Colonic mucosa (tissue), 4 donors: ENCODE results near the gene POLR2L. TPM values are rescaled to one million over a fixed set of nuclear protein-coding genes. Genes with fewer than 3 reads are reported as not detected.

Experiments
- DNase-seq: peaks from one replicate; pipeline ENCODE4 v3.0.0-alpha.2; 2020
- H3K27ac ChIP-seq: fragments of 200-600 bp; one replicate; pipeline ENCODE4 v1.8.0; 2021
- H3K27me3 ChIP-seq: fragments of 200-600 bp; one replicate; pipeline ENCODE4 v1.8.0; 2021
- H3K36me3 ChIP-seq: fragments of 200-600 bp; one replicate; pipeline ENCODE4 v1.8.0; 2021
- H3K4me1 ChIP-seq: fragments of 200-600 bp; one replicate; pipeline ENCODE4 v1.8.0; 2021; ENCODE audit warnings: mild to moderate bottlenecking
- H3K4me3 ChIP-seq: fragments of 200-600 bp; one replicate; pipeline ENCODE4 v1.8.0; 2021
- H3K9ac ChIP-seq, 2 donors: one replicate each; pipeline ENCODE4 v1.7.0; 2013; ENCODE audit warnings: control low read depth in 2 of 2, low read depth in 2 of 2, low read length in 2 of 2
- H3K9me3 ChIP-seq: fragments of 200-600 bp; one replicate; pipeline ENCODE4 v1.8.0; 2021
- intact Hi-C: fragments of 100-400 bp; cut with DNase I; formaldehyde crosslinking; loops from one replicate; pipeline ENCODE4 v1.14.1; 2022
- total RNA-seq, 2 donors: library from RNA; stranded (reverse); fragmentation: NEBNext Ultra II Directional in 1 of 2; extraction: Animal tissue kit (Norgen Biotek cat#: 25700) in 1 of 2; gene quantifications; one replicate each; pipeline ENCODE4 v1.2.1, GENCODE V29; 2021
- TF ChIP-seq, protein P1 (sequence below): fragments of 200-600 bp; IDR thresholded peaks from one replicate; pipeline ENCODE4 v1.8.0; 2022; ENCODE audit warnings: antibody characterized with exemption, mild to moderate bottlenecking
- donor health status: healthy.
- donor health status: DM: no; HTN: no; CAD: no.
- donor health status: DM: no; HTN: no; CAD: no.

Gene POLR2L
- total RNA-seq, 2 donors from 2014 or later = 77.4 to 181 TPM

GRCh38 chr11:831118-831864, 11.0 kb downstream of the POLR2L start:
- peak overlapping the region in 1 of 2 donors; percentile 50 for H3K9ac ChIP-seq

GRCh38 chr11:830295-831117, 11.8 kb downstream of the POLR2L start:
- Histone ChIP-seq H3K9ac (peak overlapping the region; percentile 39 to 90), H3K27me3 (peaks cover 18% of the 10 kb centered on the region), H3K4me1 (peaks cover 35% of the 10 kb centered on the region), H3K4me3 (peak overlapping the region; percentile 8), H3K9me3 (no peaks in the 10 kb centered on the region), H3K36me3 (no peaks in the 10 kb centered on the region), H3K27ac (no peak overlapping the region)
- DNase-seq = peak; percentile 90
- intact Hi-C loops = no loop called here
- TF ChIP-seq, protein P1, sequence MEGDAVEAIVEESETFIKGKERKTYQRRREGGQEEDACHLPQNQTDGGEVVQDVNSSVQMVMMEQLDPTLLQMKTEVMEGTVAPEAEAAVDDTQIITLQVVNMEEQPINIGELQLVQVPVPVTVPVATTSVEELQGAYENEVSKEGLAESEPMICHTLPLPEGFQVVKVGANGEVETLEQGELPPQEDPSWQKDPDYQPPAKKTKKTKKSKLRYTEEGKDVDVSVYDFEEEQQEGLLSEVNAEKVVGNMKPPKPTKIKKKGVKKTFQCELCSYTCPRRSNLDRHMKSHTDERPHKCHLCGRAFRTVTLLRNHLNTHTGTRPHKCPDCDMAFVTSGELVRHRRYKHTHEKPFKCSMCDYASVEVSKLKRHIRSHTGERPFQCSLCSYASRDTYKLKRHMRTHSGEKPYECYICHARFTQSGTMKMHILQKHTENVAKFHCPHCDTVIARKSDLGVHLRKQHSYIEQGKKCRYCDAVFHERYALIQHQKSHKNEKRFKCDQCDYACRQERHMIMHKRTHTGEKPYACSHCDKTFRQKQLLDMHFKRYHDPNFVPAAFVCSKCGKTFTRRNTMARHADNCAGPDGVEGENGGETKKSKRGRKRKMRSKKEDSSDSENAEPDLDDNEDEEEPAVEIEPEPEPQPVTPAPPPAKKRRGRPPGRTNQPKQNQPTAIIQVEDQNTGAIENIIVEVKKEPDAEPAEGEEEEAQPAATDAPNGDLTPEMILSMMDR = no peak

More at GRCh38 chr11:831118-831864, 11.0 kb downstream of the POLR2L start:
- no peaks in the 10 kb centered on the region for H3K9me3 ChIP-seq
- intact Hi-C loops = no loop called here
- H3K4me3 ChIP-seq = no peak overlapping the region
- H3K36me3 ChIP-seq = no peaks in the 10 kb centered on the region
- no peak overlapping the region for H3K27ac ChIP-seq
- H3K4me1 ChIP-seq = peaks cover 31% of the 10 kb centered on the region
- peaks cover 18% of the 10 kb centered on the region for H3K27me3 ChIP-seq
- DNase-seq = no peak
- TF ChIP-seq, protein P1 = no peak

DNA sequence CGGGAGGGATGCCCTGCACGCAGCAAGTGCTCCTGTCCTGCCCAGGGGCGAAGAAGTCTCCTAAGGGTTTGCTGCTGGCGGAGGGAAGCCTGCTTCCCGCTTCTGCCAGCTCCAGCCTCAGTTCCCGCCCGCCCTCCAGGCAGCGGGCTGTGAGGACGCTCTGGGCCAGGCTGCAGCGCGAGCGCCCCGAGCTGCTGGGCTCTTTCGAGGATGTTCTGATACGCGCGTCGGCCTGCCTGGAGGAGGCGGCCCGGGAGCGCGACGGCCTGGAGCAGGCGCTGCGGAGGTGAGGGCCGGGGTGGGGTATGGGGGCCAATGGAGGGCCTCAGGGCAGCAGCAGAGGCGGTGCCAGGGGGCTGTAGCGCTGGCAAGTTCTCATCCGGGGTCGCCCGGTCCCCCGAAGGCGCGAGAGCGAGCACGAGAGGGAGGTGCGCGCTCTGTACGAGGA, 12.5 kb downstream of the POLR2L start:
- DNase-seq = no peak
- peaks cover 39% of the 10 kb centered on the region for H3K4me1 ChIP-seq
- H3K9me3 ChIP-seq = no peaks in the 10 kb centered on the region
- TF ChIP-seq, protein P1 = no peak
- H3K27ac ChIP-seq = no peak overlapping the region
- peak overlapping the region; percentile 8 for H3K4me3 ChIP-seq
- peaks cover 18% of the 10 kb centered on the region for H3K27me3 ChIP-seq
- H3K36me3 ChIP-seq = no peaks in the 10 kb centered on the region
- intact Hi-C loops = no loop called here
- H3K9ac ChIP-seq = peak overlapping the region; percentile 39 to 90

GRCh38 chr11:829176-829846, 13.0 kb downstream of the POLR2L start:
- DNase-seq = peak; percentile 58
- peak overlapping the region; percentile 8 for H3K4me3 ChIP-seq
- peak overlapping the region; percentile 55 to 90 for H3K9ac ChIP-seq
- TF ChIP-seq, protein P1 = no peak
- peaks cover 5% of the 10 kb centered on the region for H3K36me3 ChIP-seq
- H3K4me1 ChIP-seq = peaks cover 40% of the 10 kb centered on the region
- H3K9me3 ChIP-seq = no peaks in the 10 kb centered on the region
- H3K27me3 ChIP-seq = peaks cover 18% of the 10 kb centered on the region
- peak overlapping the region; percentile 93 for H3K27ac ChIP-seq
- intact Hi-C loops = no loop called here

DNA sequence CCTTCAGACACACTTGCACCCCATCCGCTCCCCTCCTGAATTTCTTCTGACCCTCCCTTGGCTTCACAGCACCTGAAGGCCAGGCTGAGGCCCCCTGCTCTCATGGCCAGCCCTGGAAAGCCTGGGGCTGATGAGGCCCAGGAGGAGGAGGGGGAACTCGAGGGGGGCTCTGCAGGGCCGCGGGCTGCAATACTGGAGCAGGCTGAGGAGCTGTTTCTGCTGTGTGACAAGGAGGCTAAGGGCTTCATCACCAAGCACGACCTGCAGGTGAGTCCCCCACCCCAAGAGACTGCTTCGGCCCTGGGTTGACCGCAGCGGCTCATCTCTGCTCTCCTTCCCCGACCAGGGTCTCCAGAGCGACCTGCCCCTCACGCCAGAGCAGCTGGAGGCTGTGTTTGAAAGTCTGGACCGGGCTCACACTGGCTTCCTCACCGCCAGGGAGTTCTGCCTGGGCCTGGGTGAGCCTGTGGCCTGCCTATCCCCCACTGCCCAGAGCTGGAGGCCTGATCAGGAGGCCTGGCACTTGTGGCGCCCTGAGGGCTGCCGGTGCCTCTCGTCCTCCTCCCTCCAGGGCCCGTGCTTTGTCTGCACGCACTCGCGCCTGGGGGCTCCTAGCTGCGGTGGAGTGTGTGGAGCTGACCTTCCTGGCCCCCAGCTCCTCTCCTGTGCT, 13.7 kb downstream of the POLR2L start:
- Histone ChIP-seq H3K27me3 (peaks cover 18% of the 10 kb centered on the region), H3K9ac (peak overlapping the region; percentile 55 to 90)
- intact Hi-C loops = no loop called here

More for the DNA sequence above, 13.7 kb downstream of the POLR2L start:
- no peaks in the 10 kb centered on the region for H3K9me3 ChIP-seq
- no peak for DNase-seq
- peaks cover 39% of the 10 kb centered on the region for H3K4me1 ChIP-seq
- H3K36me3 ChIP-seq = peaks cover 7% of the 10 kb centered on the region
- peak overlapping the region; percentile 93 for H3K27ac ChIP-seq
- TF ChIP-seq, protein P1 = no peak
- no peak overlapping the region for H3K4me3 ChIP-seq
